Measurements from ENCODE around the gene SHMT1. TPM values are rescaled to one million over a fixed set of nuclear protein-coding genes. Genes with fewer than 3 reads are reported as not detected.
"Not testable (repeated sequence)": the region's sequence is repeated elsewhere in the genome, so short reads cannot be mapped to it uniquely, and the experiment has no call there.

The SHMT1 gene
- total RNA-seq, 1 donor from 2014 or later = 13.0 TPM

GRCh38 chr17:18300725-18301480 is 62.4 kb downstream of the SHMT1 start:
- Histone ChIP-seq H3K4me3 (ENCODE audit: low read depth, low read length) (no peak overlapping the region), H3K27me3 (ENCODE audit: control insufficient read depth, insufficient read depth, low read length) (no peaks in the 10 kb centered on the region), H3K36me3 (ENCODE audit: control insufficient read depth, insufficient read depth, low read length) (no peaks in the 10 kb centered on the region)
- TF ChIP-seq CTCF (IDR thresholded peaks at IDR 0.05; ENCODE audit: insufficient read depth, low read length, poor library complexity, severe bottlenecking) = no peak
- no peak for DNase-seq (ENCODE audit: low read depth)

GRCh38 chr17:18298061-18298460 is 65.3 kb downstream of the SHMT1 start:
- not testable (repeated sequence) for H3K27me3 ChIP-seq (ENCODE audit: control insufficient read depth, insufficient read depth, low read length); H3K36me3 ChIP-seq (ENCODE audit: control insufficient read depth, insufficient read depth, low read length); DNase-seq (ENCODE audit: low read depth); H3K4me3 ChIP-seq (ENCODE audit: low read depth, low read length)

GRCh38 chr17:18291718-18292540 is 71.4 kb downstream of the SHMT1 start:
- no peak for TF ChIP-seq CTCF (IDR thresholded peaks at IDR 0.05; ENCODE audit: insufficient read depth, low read length, poor library complexity, severe bottlenecking)
- Histone ChIP-seq H3K4me3 (ENCODE audit: low read depth, low read length) (no peak overlapping the region), H3K36me3 (ENCODE audit: control insufficient read depth, insufficient read depth, low read length) (peaks cover 2% of the 10 kb centered on the region), H3K27me3 (ENCODE audit: control insufficient read depth, insufficient read depth, low read length) (no peaks in the 10 kb centered on the region)
- no peak for DNase-seq (ENCODE audit: low read depth)

GRCh38 chr17:18285296-18285695 is 78.1 kb downstream of the SHMT1 start:
- H3K4me3 ChIP-seq (ENCODE audit: low read depth, low read length) = no peak overlapping the region

GRCh38 chr17:18281788-18282187 is 81.6 kb downstream of the SHMT1 start:
- H3K36me3 ChIP-seq (ENCODE audit: control insufficient read depth, insufficient read depth, low read length) = peaks cover 8% of the 10 kb centered on the region
- no peak for TF ChIP-seq CTCF (IDR thresholded peaks at IDR 0.05; ENCODE audit: insufficient read depth, low read length, poor library complexity, severe bottlenecking)
- no peak for DNase-seq (ENCODE audit: low read depth)
- H3K27me3 ChIP-seq (ENCODE audit: control insufficient read depth, insufficient read depth, low read length) = no peaks in the 10 kb centered on the region
- no peak overlapping the region for H3K4me3 ChIP-seq (ENCODE audit: low read depth, low read length)

More at GRCh38 chr17:18285296-18285695, 78.1 kb downstream of the SHMT1 start:
- TF ChIP-seq CTCF (IDR thresholded peaks at IDR 0.05; ENCODE audit: insufficient read depth, low read length, poor library complexity, severe bottlenecking) = no peak
- no peak for DNase-seq (ENCODE audit: low read depth)
- Histone ChIP-seq H3K36me3 (ENCODE audit: control insufficient read depth, insufficient read depth, low read length) (peaks cover 4% of the 10 kb centered on the region), H3K27me3 (ENCODE audit: control insufficient read depth, insufficient read depth, low read length) (no peaks in the 10 kb centered on the region)

GRCh38 chr17:18280766-18281371 is 82.5 kb downstream of the SHMT1 start:
- no peaks in the 10 kb centered on the region for H3K27me3 ChIP-seq (ENCODE audit: control insufficient read depth, insufficient read depth, low read length)
- DNase-seq (ENCODE audit: low read depth) = no peak
- no peak for TF ChIP-seq CTCF (IDR thresholded peaks at IDR 0.05; ENCODE audit: insufficient read depth, low read length, poor library complexity, severe bottlenecking)
- peaks cover 8% of the 10 kb centered on the region for H3K36me3 ChIP-seq (ENCODE audit: control insufficient read depth, insufficient read depth, low read length)
- H3K4me3 ChIP-seq (ENCODE audit: low read depth, low read length) = no peak overlapping the region
